GM23338 (cell line): ENCODE measurements around the gene PP2D1.

ENCODE experiments used
- CREB1 ChIP-seq: fragments of 250-450 bp; sonication (Bioruptor Pico); IDR thresholded peaks from 2 replicates; pipeline ENCODE4 v1.5.0; 2020; ENCODE audit warnings: low read depth, mild to moderate bottlenecking, moderate library complexity
- CTCF ChIP-seq, 2 experiments: fragments of 200-600 bp in 1 of 2; sonication (generic) in 1 of 2; conservative IDR thresholded peaks; 2 replicates each; pipeline versions ENCODE4 v1.5.1 to v1.6.1; 2016 to 2017; ENCODE audit warnings: antibody characterized with exemption in 2 of 2, low read depth in 2 of 2, mild to moderate bottlenecking in 2 of 2, moderate library complexity in 1 of 2
- ETS1 ChIP-seq: IDR thresholded peaks from 2 replicates; pipeline ENCODE4 v1.6.1; 2016; ENCODE audit warnings: antibody characterized with exemption
- EZH2 ChIP-seq: fragments of 200-600 bp; sonication (generic); IDR thresholded peaks from one replicate; pipeline ENCODE4 v1.8.0; 2017; ENCODE audit warnings: antibody characterized with exemption, mild to moderate bottlenecking, low read depth; ENCODE audit not compliant: unreplicated experiment
- NANOG ChIP-seq: IDR thresholded peaks from 2 replicates; pipeline ENCODE4 v1.6.1; 2016; ENCODE audit warnings: antibody characterized with exemption, borderline replicate concordance
- POLR2AphosphoS5 ChIP-seq: IDR thresholded peaks from 2 replicates; pipeline ENCODE4 v1.6.1; 2016; ENCODE audit warnings: antibody characterized with exemption, low read depth
- REST ChIP-seq: IDR thresholded peaks from one replicate; pipeline ENCODE4 v1.6.1; 2018; ENCODE audit warnings: antibody characterized with exemption; ENCODE audit not compliant: unreplicated experiment
- STAT1 ChIP-seq: IDR thresholded peaks from one replicate; pipeline ENCODE4 v1.6.1; 2016; ENCODE audit warnings: antibody characterized with exemption; ENCODE audit not compliant: unreplicated experiment
- ZNF462 ChIP-seq: fragments of 250-450 bp; sonication (Bioruptor Pico); IDR thresholded peaks from 2 replicates; pipeline ENCODE4 v1.5.0; 2020; ENCODE audit warnings: mild to moderate bottlenecking, moderate library complexity

GRCh38 chr3:20007960-20008359 is 4.1 kb downstream of the PP2D1 start:
- TF ChIP-seq EZH2 = no peak
- no peak for TF ChIP-seq CTCF (conservative IDR thresholded peaks at IDR 0.05; ENCODE audit: low read depth in 2 of 2)
- TF ChIP-seq REST = no peak
- TF ChIP-seq POLR2AphosphoS5 = no peak
- no peak for TF ChIP-seq CREB1
- TF ChIP-seq STAT1 = no peak
- no peak for TF ChIP-seq NANOG
- TF ChIP-seq ETS1 = no peak
- TF ChIP-seq ZNF462 = no peak
